Upper lobe of left lung (tissue), 6 donors: Measurements from ENCODE around the gene APBA3. TPM values are rescaled to one million over a fixed set of nuclear protein-coding genes. Genes with fewer than 3 reads are reported as not detected.

Source experiments
- ATAC-seq, 2 donors: fragments of 200-7000 bp; cut with Tn5 transposase; one replicate each; pipeline ENCODE4 v1.9.1; 2022; ENCODE audit warnings: mild to moderate bottlenecking in 2 of 2, moderate library complexity in 2 of 2; ENCODE audit not compliant: low FRiP score in 2 of 2
- DNase-seq, 2 donors: peaks; one replicate each; pipeline ENCODE4 v3.0.0-alpha.2; 2019 to 2020
- H3K27ac ChIP-seq, 4 donors: fragments of 200-600 bp; sonication (generic); one replicate each; pipeline ENCODE4 v1.5.1; 2016 to 2019
- H3K27me3 ChIP-seq, 4 donors: fragments of 200-600 bp; sonication (generic); one replicate each; pipeline ENCODE4 v1.5.1; 2017 to 2019
- H3K36me3 ChIP-seq, 4 donors: fragments of 200-600 bp; sonication (generic); one replicate each; pipeline ENCODE4 v1.5.1; 2016 to 2019
- H3K4me1 ChIP-seq, 4 donors: fragments of 200-600 bp; sonication (generic); one replicate each; pipeline ENCODE4 v1.5.1; 2018 to 2019
- H3K4me3 ChIP-seq, 4 donors: fragments of 200-600 bp; sonication (generic); one replicate each; pipeline ENCODE4 v1.5.1; 2017 to 2019; ENCODE audit warnings: mild to moderate bottlenecking in 2 of 4, moderate library complexity in 1 of 4
- H3K9me3 ChIP-seq, 4 donors: fragments of 200-600 bp; sonication (generic); one replicate each; pipeline ENCODE4 v1.5.1; 2018 to 2019
- CTCF ChIP-seq, 6 experiments: fragments of 450-650 bp in 4 of 6; fragments of 200-600 bp in 2 of 6; sonication (generic) in 2 of 6; IDR thresholded peaks; one replicate each; pipeline ENCODE4 v1.5.1; 2016 to 2019; ENCODE audit warnings: antibody characterized with exemption in 6 of 6
- EP300 ChIP-seq, 4 donors: sonication (generic); formaldehyde crosslinking; IDR thresholded peaks; one replicate each; pipeline ENCODE4 v1.5.1; 2017; ENCODE audit warnings: antibody characterized with exemption in 4 of 4, control low read depth in 2 of 4
- POLR2A ChIP-seq, 4 donors: fragments of 450-650 bp; IDR thresholded peaks; one replicate each; pipeline ENCODE4 v1.5.1; 2016 to 2017; ENCODE audit warnings: antibody characterized with exemption in 4 of 4, mild to moderate bottlenecking in 2 of 4
- POLR2AphosphoS5 ChIP-seq, 2 donors: sonication (generic); formaldehyde crosslinking; IDR thresholded peaks; one replicate each; pipeline ENCODE4 v1.5.1; 2017; ENCODE audit warnings: antibody characterized with exemption in 2 of 2
- WGBS, 2 donors: methylation state at CpG; one replicate each; pipeline ENCODE4 v1.1.5; 2017 to 2018; 5-methylcytosine and 5-hydroxymethylcytosine counted together
- small RNA-seq, 4 donors: library from RNA; depleted of rRNA; stranded (forward); fragments of <200 nt; gene quantifications; one replicate each; pipeline ENCODE3, GENCODE V24; 2016
- total RNA-seq, 6 donors: library from RNA; depleted of rRNA in 4 of 6; stranded (reverse); fragments of >200 nt in 4 of 6; gene quantifications; one replicate each; pipeline versions ENCODE4 v1.1.0 to v1.2.1, GENCODE V29; 2016 to 2021
- donor health status: DM: no; HTN: no; CAD: no; lungs with moderate emphysema.
- donor health status: DM: no; HTN: yes; CAD: no; lungs with severe emphysema.

The APBA3 gene
- total RNA-seq, 6 donors from 2014 or later: 13.4 to 92.2 (median 21.6) TPM

GRCh38 chr19:3710265-3710812 lies 51.2 kb downstream of the APBA3 start:
- ATAC-seq (peak; percentile 87 to 91), DNase-seq (peak; percentile 86 to 97)
- Histone ChIP-seq H3K9me3 (no peaks in the 10 kb centered on the region), H3K27ac (peak overlapping the region in 1 of 4 donors; percentile 35), H3K4me3 (no peak overlapping the region), H3K36me3 (no peaks in the 10 kb centered on the region), H3K4me1 (peaks cover 4 to 19% (median 14%) of the 10 kb centered on the region in 4 donors), H3K27me3 (no peaks in the 10 kb centered on the region)
- WGBS, 2 donors: 34 to 39% methylated on average over 12 to 20 of the region's 20 CpGs
- no peak for TF ChIP-seq POLR2A (IDR thresholded peaks at IDR 0.05)
- TF ChIP-seq EP300 (IDR thresholded peaks at IDR 0.05): peak in 1 of 4 donors; percentile 26
- TF ChIP-seq CTCF (IDR thresholded peaks at IDR 0.05): no peak
- peak; percentile 48 to 52 for TF ChIP-seq POLR2AphosphoS5 (IDR thresholded peaks at IDR 0.05)

- Histone ChIP-seq H3K4me3 (peak within 1 kb of the TSS; percentile 22 to 58 (median 53)), H3K27me3 (no peaks in the 10 kb centered on the region), H3K36me3 (no peaks in the 10 kb centered on the region), H3K9me3 (no peaks in the 10 kb centered on the region), H3K27ac (peak within 1 kb of the TSS; percentile 72 to 83 (median 80)), H3K4me1 (peaks cover 4 to 19% (median 14%) of the 10 kb centered on the region in 4 donors)
- DNase-seq (peak; percentile 80 to 89), ATAC-seq (peak; percentile 37 to 87)
- WGBS, 2 donors: 24 to 31% methylated on average over 9 to 22 of the region's 24 CpGs
- TF ChIP-seq POLR2A (IDR thresholded peaks at IDR 0.05) (peak in 3 of 4 donors; percentile 49 to 82 (median 65)), POLR2AphosphoS5 (IDR thresholded peaks at IDR 0.05) (peak; percentile 33 to 76), CTCF (IDR thresholded peaks at IDR 0.05) (no peak)
These were observed 53.1 kb downstream of the APBA3 start, which contains the start of gene TJP3 for GRCh38 chr19:3708207-3708931. TJP3 (plus strand) TSS chr19:3708384; CDS start chr19:3728433, 20,049 bp downstream.

GRCh38 chr19:3707868-3708206 lies 53.7 kb downstream of the APBA3 start:
- Histone ChIP-seq H3K27me3 (no peaks in the 10 kb centered on the region), H3K36me3 (no peaks in the 10 kb centered on the region), H3K9me3 (no peaks in the 10 kb centered on the region), H3K4me3 (peak overlapping the region in 3 of 4 donors; percentile 51 to 58 (median 55)), H3K27ac (peak overlapping the region; percentile 72 to 83 (median 80)), H3K4me1 (peaks cover 4 to 17% (median 12%) of the 10 kb centered on the region in 4 donors)
- no peak for ATAC-seq
- no peak for TF ChIP-seq EP300 (IDR thresholded peaks at IDR 0.05)
- no peak for TF ChIP-seq POLR2AphosphoS5 (IDR thresholded peaks at IDR 0.05)
- no peak for TF ChIP-seq CTCF (IDR thresholded peaks at IDR 0.05)
- no peak for TF ChIP-seq POLR2A (IDR thresholded peaks at IDR 0.05)
- 61 to 68% methylated on average over 11 to 12 of the region's 12 CpGs for WGBS, 2 donors
- DNase-seq: no peak

- DNase-seq (no peak), ATAC-seq (no peak)
- Histone ChIP-seq H3K36me3 (no peaks in the 10 kb centered on the region), H3K4me1 (peaks cover 13 to 34% (median 24%) of the 10 kb centered on the region in 4 donors), H3K9me3 (no peaks in the 10 kb centered on the region), H3K27me3 (no peaks in the 10 kb centered on the region), H3K4me3 (no peak overlapping the region), H3K27ac (no peak overlapping the region)
- 0 to 4% methylated on average over 1 of the region's 1 CpG for WGBS, 2 donors
- TF ChIP-seq POLR2A (IDR thresholded peaks at IDR 0.05): no peak
- TF ChIP-seq EP300 (IDR thresholded peaks at IDR 0.05): no peak
- no peak for TF ChIP-seq CTCF (IDR thresholded peaks at IDR 0.05)
- TF ChIP-seq POLR2AphosphoS5 (IDR thresholded peaks at IDR 0.05): no peak
These were observed 60.3 kb downstream of the APBA3 start for GRCh38 chr19:3701200-3701599.

Small RNA genes within 50 kb of the gene (small RNA-seq; reads per million reads assigned to genes)
- gene AC005777.1: 0 reads per million in 4 donors

Other genes with a start within 250 kb of the APBA3 start
- gene TEKTIP1, start 222.5 kb downstream of the APBA3 start, total RNA-seq: 1 to 10 TPM in 3 of 6 donors, not detected in 3; 1.6 to 7.3 (median 6.2) TPM
- 100 to 1,000 TPM in 2 of 6 donors, 10 to 100 TPM in 4; 44.2 to 178 (median 96.0) TPM for gene MFSD12, start 204.1 kb downstream of the APBA3 start, total RNA-seq
- gene HMG20B, start 188.7 kb downstream of the APBA3 start, total RNA-seq: 100 to 1,000 TPM in 2 of 6 donors, 10 to 100 TPM in 4; 79.5 to 183 (median 85.9) TPM
- gene GIPC3, start 176.2 kb downstream of the APBA3 start, total RNA-seq: 1 to 10 TPM in 5 of 6 donors, under 1 TPM in 1; 0.91 to 5.2 (median 1.4) TPM
- gene TBXA2R, start 154.8 kb downstream of the APBA3 start, total RNA-seq: 1 to 10 TPM in 5 of 6 donors, under 1 TPM in 1; 0.49 to 7.0 (median 2.6) TPM
- 10 to 100 TPM; 21.5 to 97.4 (median 25.5) TPM for gene CACTIN, start 134.9 kb downstream of the APBA3 start, total RNA-seq
- gene PIP5K1C, start 61.2 kb downstream of the APBA3 start, total RNA-seq: 10 to 100 TPM; 24.6 to 64.1 (median 43.1) TPM
- 10 to 100 TPM; 27.2 to 94.3 (median 55.5) TPM for gene TJP3, start 53.3 kb downstream of the APBA3 start, total RNA-seq
- 10 to 100 TPM; 16.8 to 83.9 (median 65.5) TPM for gene MRPL54, start 990 bp upstream of the APBA3 start, total RNA-seq
- gene RAX2, start 10.5 kb upstream of the APBA3 start, total RNA-seq: not detected
- gene MATK, start 24.7 kb upstream of the APBA3 start, total RNA-seq: 10 to 100 TPM in 5 of 6 donors, 1 to 10 TPM in 1; 9.6 to 20.1 (median 13.1) TPM
- 1 to 10 TPM in 1 of 6 donors, under 1 TPM in 2, not detected in 3; 0.11 to 4.2 (median 0.30) TPM for gene ZFR2, start 107.3 kb upstream of the APBA3 start, total RNA-seq
- gene ATCAY, start 119.0 kb upstream of the APBA3 start, total RNA-seq: not detected
- gene NMRK2, start 171.4 kb upstream of the APBA3 start, total RNA-seq: not detected
- gene DAPK3, start 209.4 kb upstream of the APBA3 start, total RNA-seq: 100 to 1,000 TPM in 1 of 6 donors, 10 to 100 TPM in 5; 54.3 to 107 (median 80.6) TPM
- 1,000 to 10,000 TPM; 1,167 to 2,562 (median 1,758) TPM for gene EEF2, start 223.8 kb upstream of the APBA3 start, total RNA-seq
- gene PIAS4, start 246.0 kb upstream of the APBA3 start, total RNA-seq: 10 to 100 TPM; 13.7 to 53.4 (median 21.9) TPM